Sigmoid colon (tissue), 4 donors: ENCODE results near the gene P3H2.
"Not testable (repeated sequence)": the region's sequence is repeated elsewhere in the genome, so short reads cannot be mapped to it uniquely, and the experiment has no call there.

Experiments used
- EP300 ChIP-seq, 4 donors: sonication (generic); formaldehyde crosslinking; IDR thresholded peaks; one replicate each; pipeline ENCODE4 v1.6.1; 2017; ENCODE audit warnings: antibody characterized with exemption in 4 of 4
- POLR2A ChIP-seq, 2 donors: fragments of 450-650 bp; IDR thresholded peaks; one replicate each; pipeline ENCODE4 v1.6.1; 2016; ENCODE audit warnings: antibody characterized with exemption in 2 of 2, mild to moderate bottlenecking in 2 of 2, moderate library complexity in 2 of 2
- POLR2AphosphoS5 ChIP-seq, 4 donors: sonication (generic); formaldehyde crosslinking; IDR thresholded peaks; one replicate each; pipeline ENCODE4 v1.6.1; 2017; ENCODE audit warnings: antibody characterized with exemption in 4 of 4
- TF ChIP-seq, protein P1 (sequence below), 4 experiments: fragments of 450-650 bp in 3 of 4; fragments of 200-600 bp in 1 of 4; IDR thresholded peaks; one replicate each; pipeline ENCODE4 v1.5.1; 2016 to 2019; ENCODE audit warnings: antibody characterized with exemption in 4 of 4, mild to moderate bottlenecking in 3 of 4, moderate library complexity in 2 of 4

DNA sequence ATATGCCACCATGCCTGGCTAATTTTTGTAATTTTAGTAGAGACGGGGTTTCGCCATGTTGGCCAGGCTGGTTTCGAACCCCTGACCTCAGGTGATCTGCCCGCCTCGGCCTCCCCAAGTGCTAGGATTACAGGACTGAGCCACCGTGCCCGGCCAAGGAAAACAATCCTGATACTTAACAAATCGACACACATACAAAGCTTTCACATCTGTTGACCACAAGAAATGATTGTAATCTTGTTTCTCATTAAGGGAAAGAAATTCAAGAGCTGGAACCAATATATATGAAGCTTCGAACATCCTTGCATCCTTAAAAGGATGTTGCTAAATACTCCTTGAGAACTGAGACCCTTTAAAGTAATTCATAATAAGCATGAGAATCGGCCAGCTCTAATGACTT, 159.6 kb downstream of the P3H2 start:
- TF ChIP-seq, protein P1, sequence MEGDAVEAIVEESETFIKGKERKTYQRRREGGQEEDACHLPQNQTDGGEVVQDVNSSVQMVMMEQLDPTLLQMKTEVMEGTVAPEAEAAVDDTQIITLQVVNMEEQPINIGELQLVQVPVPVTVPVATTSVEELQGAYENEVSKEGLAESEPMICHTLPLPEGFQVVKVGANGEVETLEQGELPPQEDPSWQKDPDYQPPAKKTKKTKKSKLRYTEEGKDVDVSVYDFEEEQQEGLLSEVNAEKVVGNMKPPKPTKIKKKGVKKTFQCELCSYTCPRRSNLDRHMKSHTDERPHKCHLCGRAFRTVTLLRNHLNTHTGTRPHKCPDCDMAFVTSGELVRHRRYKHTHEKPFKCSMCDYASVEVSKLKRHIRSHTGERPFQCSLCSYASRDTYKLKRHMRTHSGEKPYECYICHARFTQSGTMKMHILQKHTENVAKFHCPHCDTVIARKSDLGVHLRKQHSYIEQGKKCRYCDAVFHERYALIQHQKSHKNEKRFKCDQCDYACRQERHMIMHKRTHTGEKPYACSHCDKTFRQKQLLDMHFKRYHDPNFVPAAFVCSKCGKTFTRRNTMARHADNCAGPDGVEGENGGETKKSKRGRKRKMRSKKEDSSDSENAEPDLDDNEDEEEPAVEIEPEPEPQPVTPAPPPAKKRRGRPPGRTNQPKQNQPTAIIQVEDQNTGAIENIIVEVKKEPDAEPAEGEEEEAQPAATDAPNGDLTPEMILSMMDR (IDR thresholded peaks at IDR 0.05), result not testable (repeated sequence)
- TF ChIP-seq POLR2AphosphoS5, EP300, POLR2A (IDR thresholded peaks at IDR 0.05): not testable (repeated sequence)
